Right atrium auricular region (tissue), 2 donors: ENCODE measurements around the gene OR7G2. TPM values are rescaled to one million over a fixed set of nuclear protein-coding genes. Genes with fewer than 3 reads are reported as not detected.

Source experiments
- DNase-seq: peaks from one replicate; pipeline ENCODE4 v3.0.0-alpha.2; 2019; ENCODE audit warnings: low spot score
- H3K27ac ChIP-seq, 2 donors: fragments of 200-600 bp; sonication (generic); 1 replicate in 1 of 2; 2 replicates in 1 of 2; pipeline ENCODE4 v1.5.1; 2016 to 2019
- H3K27me3 ChIP-seq, 2 donors: fragments of 200-600 bp; sonication (generic); one replicate each; pipeline versions ENCODE4 v1.5.1 to v1.6.0; 2017 to 2019
- H3K36me3 ChIP-seq: fragments of 200-600 bp; sonication (generic); one replicate; pipeline ENCODE4 v1.5.1; 2016
- H3K4me1 ChIP-seq, 2 donors: fragments of 200-600 bp; sonication (generic); one replicate each; pipeline versions ENCODE4 v1.5.1 to v1.6.0; 2017 to 2019
- H3K4me3 ChIP-seq, 2 donors: fragments of 200-600 bp; sonication (generic); 1 replicate in 1 of 2; 2 replicates in 1 of 2; pipeline ENCODE4 v1.5.1; 2017 to 2019; ENCODE audit warnings: mild to moderate bottlenecking in 1 of 2, moderate library complexity in 1 of 2
- H3K9me3 ChIP-seq, 2 donors: fragments of 200-600 bp; sonication (generic); one replicate each; pipeline ENCODE4 v1.5.1; 2019
- CTCF ChIP-seq, 2 donors: fragments of 200-600 bp; sonication (generic); IDR thresholded peaks; one replicate each; pipeline ENCODE4 v1.5.1; 2019; ENCODE audit warnings: antibody characterized with exemption in 2 of 2
- total RNA-seq, 2 donors: library from RNA; depleted of rRNA; stranded (reverse); fragments of >200 nt; gene quantifications; one replicate each; pipeline ENCODE4 v1.1.0, GENCODE V29; 2016

OR7G2 gene
- not detected for total RNA-seq

DNA sequence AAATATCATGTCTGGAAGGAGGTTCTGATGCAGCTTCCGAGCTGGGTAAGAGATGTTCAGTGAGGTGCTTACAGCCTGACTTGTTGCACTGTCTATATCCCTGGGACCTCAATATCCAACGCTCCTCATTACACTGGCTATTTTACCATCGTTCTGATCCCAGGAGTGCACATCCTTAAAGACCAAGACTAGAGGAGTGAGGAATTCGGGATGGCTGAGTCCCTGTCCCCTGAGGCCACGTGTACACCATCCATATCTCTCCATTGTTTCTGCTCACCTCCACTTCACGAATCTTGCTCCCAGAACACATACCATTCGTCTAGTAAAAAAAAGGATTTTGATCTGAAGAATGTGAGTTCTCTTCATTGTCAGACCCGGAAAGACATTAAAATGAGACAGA lies at the start of gene OR7G2:
OR7G2 (minus strand) TSS at position 101 of the 400 bp plus-strand sequence. CDS start 4,232 bp downstream, outside the sequence.
- H3K4me1 ChIP-seq: no peaks in the 10 kb centered on the region
- no peaks in the 10 kb centered on the region for H3K9me3 ChIP-seq
- no peak within 1 kb of the TSS for H3K27ac ChIP-seq
- H3K4me3 ChIP-seq: no peak within 1 kb of the TSS
- TF ChIP-seq CTCF (IDR thresholded peaks at IDR 0.05): no peak
- no peak for DNase-seq
- H3K36me3 ChIP-seq: no peaks in the 10 kb centered on the region
- no peaks in the 10 kb centered on the region for H3K27me3 ChIP-seq

DNA sequence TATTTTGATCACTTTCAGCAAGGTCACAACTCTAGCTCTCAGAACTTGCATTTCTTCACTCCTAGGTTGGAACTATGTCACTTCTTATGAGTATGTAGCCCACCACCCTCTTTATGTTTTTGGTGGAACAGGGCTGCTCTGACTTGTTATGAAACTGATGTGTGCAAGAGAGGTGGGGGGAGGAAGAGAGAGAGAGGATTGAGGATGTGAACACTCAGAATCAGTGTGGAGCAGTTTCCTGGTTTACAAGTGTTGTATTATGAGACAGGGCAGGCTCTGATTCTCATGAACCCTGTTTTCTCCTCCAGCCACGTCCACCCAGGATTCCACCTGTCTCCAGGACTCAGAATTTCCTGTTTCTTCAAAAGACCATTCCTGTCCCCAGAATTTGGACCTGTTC lies 49.0 kb upstream of the OR7G2 start:
- no peak overlapping the region for H3K27ac ChIP-seq
- H3K4me1 ChIP-seq: no peaks in the 10 kb centered on the region
- H3K4me3 ChIP-seq: no peak overlapping the region
- peaks cover 0 to 12% of the 10 kb centered on the region in 2 donors for H3K9me3 ChIP-seq
- peaks cover 66% of the 10 kb centered on the region for H3K36me3 ChIP-seq
- no peak for DNase-seq
- TF ChIP-seq CTCF (IDR thresholded peaks at IDR 0.05): no peak
- H3K27me3 ChIP-seq: no peaks in the 10 kb centered on the region

GRCh38 chr19:9155591-9155990 lies 48.3 kb upstream of the OR7G2 start:
- Histone ChIP-seq H3K4me1 (no peaks in the 10 kb centered on the region), H3K27ac (no peak overlapping the region), H3K36me3 (peaks cover 59% of the 10 kb centered on the region), H3K4me3 (no peak overlapping the region), H3K27me3 (no peaks in the 10 kb centered on the region), H3K9me3 (peaks cover 0 to 12% of the 10 kb centered on the region in 2 donors)
- no peak for DNase-seq
- no peak for TF ChIP-seq CTCF (IDR thresholded peaks at IDR 0.05)

DNA sequence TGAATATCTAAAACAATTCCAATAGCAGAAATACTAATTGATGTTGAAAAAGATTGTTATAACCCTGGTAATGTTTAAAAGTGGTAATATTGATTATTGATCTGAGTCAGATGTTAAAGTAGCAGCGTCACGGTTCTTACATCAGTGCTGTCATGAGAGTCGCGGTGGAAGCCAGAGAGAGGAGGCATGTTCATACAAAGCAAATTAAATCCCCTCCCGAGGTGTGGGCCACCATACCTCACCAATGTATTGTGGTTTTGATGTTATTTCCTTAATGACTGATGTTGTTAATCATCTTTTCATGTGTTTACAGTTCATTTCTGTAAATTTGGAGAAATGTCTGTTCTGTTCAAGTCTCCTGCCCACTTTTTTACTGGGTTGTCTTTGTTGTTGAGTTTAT lies 44.1 kb upstream of the OR7G2 start:
- DNase-seq: peak; percentile 13
- peaks cover 0 to 8% of the 10 kb centered on the region in 2 donors for H3K9me3 ChIP-seq
- H3K36me3 ChIP-seq: peaks cover 23% of the 10 kb centered on the region

DNA sequence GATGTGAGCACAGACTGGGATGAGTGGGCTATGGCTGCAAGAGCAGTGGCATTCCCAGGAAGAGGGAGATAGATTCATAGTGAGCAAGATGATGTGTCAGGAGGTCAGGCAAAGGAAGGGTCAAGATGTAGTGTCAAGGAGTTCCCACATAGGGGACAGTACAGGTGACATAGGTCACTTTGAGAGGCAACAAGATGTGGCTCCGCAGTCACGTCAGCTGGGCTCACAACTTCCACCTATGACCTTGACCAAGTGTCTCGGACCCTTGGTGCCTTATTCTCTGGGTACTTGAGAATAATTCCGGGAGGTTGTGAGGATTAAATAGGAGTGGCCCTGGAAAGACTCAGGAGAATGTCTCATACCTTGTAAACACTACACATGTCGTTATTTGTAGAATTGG lies 43.4 kb upstream of the OR7G2 start:
- peaks cover 0 to 9% of the 10 kb centered on the region in 2 donors for H3K9me3 ChIP-seq
- H3K4me1 ChIP-seq: no peaks in the 10 kb centered on the region
- peaks cover 16% of the 10 kb centered on the region for H3K36me3 ChIP-seq
- H3K27me3 ChIP-seq: no peaks in the 10 kb centered on the region
- DNase-seq: peak; percentile 23
- H3K4me3 ChIP-seq: no peak overlapping the region
- H3K27ac ChIP-seq: no peak overlapping the region
- no peak for TF ChIP-seq CTCF (IDR thresholded peaks at IDR 0.05)

More for the DNA sequence above, 44.1 kb upstream of the OR7G2 start:
- TF ChIP-seq CTCF (IDR thresholded peaks at IDR 0.05): no peak
- Histone ChIP-seq H3K27me3 (no peaks in the 10 kb centered on the region), H3K4me1 (no peaks in the 10 kb centered on the region), H3K27ac (no peak overlapping the region), H3K4me3 (no peak overlapping the region)

DNA sequence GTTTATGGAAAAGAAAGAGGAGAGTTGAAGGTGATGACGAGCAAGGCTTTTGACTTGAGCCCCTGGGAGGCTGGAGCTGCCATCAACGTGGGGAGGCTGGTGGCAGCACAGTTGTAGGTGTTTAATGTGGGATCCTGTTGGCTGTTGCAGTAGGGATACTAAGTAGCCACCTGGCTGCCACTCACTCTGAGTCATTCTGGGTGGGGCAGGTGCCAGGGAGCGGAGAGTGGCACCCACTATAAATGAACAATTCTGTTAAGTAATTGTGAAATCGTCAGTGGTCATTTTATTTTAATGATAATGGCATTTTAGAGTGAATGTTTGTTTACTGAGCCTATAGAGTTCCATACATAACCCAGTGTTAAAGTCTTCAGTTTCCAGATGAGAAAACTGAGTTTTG lies 42.7 kb upstream of the OR7G2 start:
- Histone ChIP-seq H3K9me3 (peaks cover 0 to 9% of the 10 kb centered on the region in 2 donors), H3K27ac (no peak overlapping the region), H3K36me3 (peaks cover 16% of the 10 kb centered on the region), H3K27me3 (no peaks in the 10 kb centered on the region), H3K4me1 (no peaks in the 10 kb centered on the region), H3K4me3 (no peak overlapping the region)
- TF ChIP-seq CTCF (IDR thresholded peaks at IDR 0.05): no peak
- no peak for DNase-seq
